ENCODE results near the gene PTGS2.

PTGS2 gene

DNA sequence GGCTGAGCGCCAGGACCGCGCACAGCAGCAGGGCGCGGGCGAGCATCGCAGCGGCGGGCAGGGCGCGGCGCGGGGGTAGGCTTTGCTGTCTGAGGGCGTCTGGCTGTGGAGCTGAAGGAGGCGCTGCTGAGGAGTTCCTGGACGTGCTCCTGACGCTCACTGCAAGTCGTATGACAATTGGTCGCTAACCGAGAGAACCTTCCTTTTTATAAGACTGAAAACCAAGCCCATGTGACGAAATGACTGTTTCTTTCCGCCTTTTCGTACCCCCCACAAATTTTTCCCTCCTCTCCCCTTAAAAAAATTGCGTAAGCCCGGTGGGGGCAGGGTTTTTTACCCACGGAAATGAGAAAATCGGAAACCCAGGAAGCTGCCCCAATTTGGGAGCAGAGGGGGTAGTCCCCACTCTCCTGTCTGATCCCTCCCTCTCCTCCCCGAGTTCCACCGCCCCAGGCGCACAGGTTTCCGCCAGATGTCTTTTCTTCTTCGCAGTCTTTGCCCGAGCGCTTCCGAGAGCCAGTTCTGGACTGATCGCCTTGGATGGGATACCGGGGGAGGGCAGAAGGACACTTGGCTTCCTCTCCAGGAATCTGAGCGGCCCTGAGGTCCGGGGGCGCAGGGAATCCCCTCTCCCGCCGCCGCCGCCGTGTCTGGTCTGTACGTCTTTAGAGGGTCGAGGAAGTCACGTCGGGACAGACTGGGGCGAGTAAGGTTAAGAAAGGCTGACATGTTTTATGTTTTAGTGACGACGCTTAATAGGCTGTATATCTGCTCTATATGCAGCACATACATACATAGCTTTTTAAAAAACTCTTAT lies at the start of gene PTGS2:
PTGS2 (minus strand) TSS at position 179 of the 817 bp plus-strand sequence; CDS start at position 46, 133 bp downstream.
- DNase-seq = no peak

DNA sequence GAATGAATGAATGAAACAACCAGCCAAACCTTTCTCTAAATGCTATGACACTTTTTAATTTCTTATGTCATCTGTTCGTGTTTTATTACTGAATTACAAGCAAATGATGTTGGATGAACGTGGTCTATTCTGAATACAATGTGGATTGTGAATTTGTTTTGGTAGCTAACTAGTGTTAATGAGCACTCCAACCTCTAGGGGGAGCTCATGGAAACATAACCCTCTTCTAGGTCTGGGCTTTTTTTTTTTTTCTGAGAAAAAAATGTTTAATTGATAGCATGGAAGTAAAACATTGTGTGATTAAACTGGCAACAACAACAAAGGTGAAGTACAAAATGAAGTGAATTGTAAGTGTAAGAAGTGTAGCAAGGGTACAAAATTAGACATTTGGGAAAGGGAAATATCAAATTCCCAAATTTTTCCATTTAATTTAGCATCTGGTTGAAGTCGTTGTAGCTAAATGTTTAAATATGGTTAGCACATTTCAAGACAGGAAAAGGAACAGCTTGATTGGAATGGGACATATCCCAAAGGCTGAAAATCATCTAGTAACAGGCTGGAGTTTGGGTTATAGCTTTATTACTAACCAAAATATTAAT lies 42.6 kb upstream of the PTGS2 start:
- no peak for DNase-seq

DNA sequence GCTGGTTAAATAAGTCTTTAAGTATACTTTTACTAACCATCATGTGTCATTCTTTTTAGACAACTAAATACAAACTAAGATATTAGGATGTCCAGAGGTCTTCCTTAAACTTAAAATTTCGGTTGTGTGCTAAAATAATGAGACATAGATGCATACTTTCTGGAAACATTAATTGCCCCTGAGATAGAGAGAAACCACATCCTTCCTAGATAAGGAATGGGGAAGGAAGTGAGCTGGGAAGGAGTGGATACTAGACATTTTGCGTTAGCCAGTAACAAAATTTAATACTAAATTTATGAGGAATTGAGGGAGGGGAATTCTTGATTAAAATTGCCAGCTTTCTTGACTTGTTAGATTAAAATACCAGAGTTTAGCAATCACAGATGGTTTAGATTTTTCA lies 37.1 kb upstream of the PTGS2 start:
- no peak for DNase-seq

DNA sequence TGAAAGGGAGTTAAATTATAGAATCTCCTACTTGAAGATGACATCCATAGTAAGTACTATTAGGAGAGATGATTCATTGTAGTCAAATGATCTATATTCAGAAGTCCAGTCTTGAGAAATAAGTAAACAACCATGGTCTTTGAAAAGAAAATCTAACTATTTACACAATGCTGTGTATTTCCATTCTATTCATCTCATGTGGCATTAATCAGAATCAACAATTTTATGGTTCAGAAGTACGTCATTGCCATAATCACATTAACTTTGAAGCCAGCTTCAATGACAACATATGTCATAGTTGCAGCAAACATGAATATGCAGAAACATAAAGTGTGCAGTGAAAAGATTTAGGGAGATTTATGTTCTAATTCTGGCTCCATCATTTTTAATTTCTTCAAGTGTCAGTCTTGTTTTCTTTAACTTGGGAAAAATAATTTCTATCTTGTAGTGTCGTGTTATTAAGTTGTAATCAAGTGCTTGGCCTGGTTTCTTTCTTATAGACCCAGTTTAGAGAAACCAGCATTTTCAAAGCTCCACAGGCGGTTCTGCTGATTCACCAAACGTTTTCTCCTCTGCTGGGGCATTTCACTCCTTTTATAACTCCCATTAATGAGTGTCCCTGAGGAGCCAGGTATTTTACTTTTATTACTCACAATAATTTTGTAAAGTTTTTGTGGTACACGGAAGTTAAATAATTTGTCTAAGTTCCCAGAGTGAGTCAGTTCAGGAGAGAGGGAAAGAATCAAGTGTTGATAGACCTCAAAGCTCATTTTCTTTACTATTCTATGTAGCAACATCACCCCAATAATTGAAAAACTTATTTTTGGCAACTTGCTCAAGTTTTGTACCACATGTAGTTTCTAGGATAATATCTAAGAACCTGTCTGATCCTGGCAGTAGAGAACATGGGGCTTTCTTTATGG lies 35.9 kb upstream of the PTGS2 start:
- no peak for DNase-seq

DNA sequence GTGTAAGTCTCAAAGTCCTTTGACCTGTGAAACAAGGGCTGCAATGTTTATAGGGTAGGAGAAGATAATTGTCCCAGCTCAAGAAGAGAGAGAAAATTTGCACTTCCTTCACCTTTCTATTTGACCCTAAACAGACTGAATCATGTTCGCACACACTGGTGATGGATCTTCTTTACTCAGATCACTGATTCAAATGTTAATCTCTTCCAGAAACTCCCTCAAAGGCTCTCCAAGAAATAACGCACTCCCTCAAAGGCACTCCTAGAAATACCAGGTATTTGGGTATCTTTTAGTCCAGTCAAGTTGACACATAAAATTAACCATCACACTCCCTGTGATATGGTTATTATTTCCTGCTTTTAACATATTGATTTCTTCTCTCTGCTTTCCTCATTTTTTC lies 30.5 kb upstream of the PTGS2 start:
- no peak for DNase-seq

DNA sequence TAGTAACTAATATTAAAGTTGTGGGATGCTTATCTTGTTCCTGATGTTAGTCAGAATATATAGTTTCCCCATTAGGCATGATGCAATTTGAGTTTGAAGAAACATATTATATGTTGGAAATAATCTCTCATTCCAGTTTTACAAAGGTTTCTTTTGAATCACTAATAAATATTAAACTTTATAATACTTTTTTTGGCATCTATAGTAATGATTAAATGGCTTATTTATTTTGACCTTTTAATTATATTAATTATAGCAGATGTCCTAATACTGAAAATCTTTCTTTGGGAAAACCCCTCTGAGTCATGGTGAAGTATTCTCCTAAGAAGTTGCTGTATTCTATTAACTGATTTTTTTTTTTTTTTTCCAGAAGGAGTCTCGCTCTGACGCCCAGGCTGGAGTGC lies 28.5 kb upstream of the PTGS2 start:
- DNase-seq = no peak

DNA sequence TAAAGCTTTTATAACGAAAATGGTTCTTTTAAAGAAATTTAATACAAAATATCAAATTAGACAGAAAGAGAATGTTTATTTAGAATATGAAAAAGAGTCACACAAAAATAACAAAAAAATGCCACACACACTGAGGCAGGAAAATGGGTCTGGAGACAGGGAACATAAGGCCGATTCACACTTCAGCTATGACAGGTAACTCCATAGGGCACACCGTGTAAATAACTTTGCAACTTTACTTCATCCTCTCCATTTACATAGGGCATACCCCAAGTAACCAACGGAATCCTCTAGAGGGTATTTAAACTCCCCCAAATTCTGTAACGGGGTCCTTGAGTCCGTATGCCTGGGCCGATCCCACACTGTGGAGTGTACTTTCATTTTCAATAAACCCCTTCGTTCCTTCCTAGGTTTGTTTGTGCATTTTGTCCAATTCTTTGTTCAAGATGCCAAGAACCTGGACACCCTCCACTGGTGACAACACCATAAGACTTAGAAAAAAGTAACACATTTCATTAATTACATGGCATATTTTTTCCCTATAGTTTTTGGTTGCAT lies 23.1 kb upstream of the PTGS2 start:
- DNase-seq = no peak

DNA sequence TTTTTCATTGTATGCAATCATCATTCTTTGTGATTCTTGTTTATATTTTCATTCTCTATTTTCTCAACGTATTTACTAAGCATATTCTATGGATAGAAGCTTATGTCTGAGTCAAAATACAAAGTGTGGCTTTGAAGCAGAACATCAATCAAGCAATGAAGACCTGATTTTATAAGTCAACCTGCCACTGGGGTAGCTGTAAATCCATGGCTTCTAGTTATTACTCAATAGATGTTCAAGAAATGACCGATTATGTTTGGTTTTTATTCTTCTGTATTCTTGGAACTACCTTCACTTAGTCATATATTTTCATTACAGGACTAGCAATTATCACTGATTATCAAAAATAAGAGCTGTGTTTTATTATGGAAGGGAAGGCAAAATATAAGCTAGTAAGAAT lies 20.5 kb upstream of the PTGS2 start:
- DNase-seq = no peak

DNA sequence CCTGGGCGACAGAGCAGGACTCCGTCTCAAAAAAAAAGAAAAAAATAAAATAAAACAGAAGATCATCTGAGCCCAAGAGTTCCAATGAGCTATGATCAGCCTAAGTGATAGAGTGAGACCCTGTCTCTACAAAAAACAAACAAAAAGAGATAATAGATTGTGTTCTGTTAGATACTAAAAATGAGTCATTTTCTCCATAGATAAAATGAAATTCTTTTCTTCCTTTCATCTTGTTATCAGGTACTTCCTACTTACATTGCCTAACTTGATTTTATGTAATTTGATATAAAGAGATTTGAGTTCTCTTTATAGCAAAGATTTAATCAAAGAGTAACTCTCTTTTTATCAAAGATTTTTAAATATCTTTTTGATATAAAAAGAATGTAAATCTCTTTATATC lies 19.3 kb upstream of the PTGS2 start:
- DNase-seq = no peak

GRCh38 chr1:186689907-186690306 lies 9.7 kb upstream of the PTGS2 start:
- DNase-seq = no peak

GRCh38 chr1:186689376-186689775 lies 9.2 kb upstream of the PTGS2 start:
- no peak for DNase-seq

DNA sequence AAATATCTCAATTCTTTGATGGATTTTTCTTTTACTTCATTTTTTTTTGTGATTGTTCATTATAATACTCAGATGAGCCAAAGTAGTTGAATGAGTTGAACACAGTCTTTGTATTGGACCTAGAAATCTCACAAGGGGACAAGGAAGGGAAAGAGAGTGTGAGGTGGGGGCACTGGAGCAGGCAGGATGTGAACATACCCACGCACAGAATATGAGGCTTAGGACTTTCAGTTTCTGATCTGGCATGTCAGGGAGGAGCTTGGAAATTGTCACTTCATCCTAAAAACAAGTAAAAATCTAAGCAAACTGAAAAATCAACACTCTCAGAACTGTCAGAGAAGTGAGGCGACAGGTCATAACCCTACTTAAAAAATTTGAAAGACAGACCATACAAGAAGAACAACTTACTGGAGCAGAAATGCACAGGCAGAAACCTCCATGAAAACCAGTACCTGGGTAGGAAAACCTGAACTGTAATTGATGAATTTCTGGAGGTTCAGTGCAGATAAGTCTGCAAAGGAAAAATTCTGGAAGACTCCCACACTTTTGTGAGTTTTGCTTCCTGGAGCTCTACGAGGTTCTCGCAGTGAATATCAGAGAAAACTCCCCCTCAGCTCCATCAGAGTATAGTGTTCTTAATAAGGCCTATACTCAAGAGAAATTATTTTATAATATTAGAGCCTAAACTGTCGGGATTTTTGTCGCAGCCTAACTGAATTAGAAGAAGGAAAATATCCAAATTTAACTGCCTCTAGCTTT lies 3.6 kb upstream of the PTGS2 start:
- no peak for DNase-seq

DNA sequence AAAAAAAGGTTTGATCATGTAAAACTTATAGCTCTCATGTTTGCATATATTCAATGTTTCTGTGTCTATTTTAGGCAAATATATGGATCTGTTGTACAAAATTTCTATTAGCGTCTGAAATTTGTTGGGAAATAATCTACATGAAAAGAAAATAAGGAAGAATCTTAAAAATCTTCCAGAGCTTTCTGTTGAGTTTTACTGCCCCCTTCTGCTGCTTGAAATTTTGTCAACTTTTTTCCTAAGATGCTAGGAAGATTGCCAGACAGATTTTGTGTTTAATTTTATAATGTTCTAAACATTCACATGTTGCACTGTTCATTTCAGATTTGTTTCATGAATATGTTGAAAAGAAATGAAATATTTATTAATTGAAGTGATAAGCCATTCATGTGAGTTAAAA lies 2.5 kb upstream of the PTGS2 start:
- DNase-seq = no peak

- DNase-seq = no peak
Observed at GRCh38 chr1:186681801-186682200, 1.6 kb upstream of the PTGS2 start.

DNA sequence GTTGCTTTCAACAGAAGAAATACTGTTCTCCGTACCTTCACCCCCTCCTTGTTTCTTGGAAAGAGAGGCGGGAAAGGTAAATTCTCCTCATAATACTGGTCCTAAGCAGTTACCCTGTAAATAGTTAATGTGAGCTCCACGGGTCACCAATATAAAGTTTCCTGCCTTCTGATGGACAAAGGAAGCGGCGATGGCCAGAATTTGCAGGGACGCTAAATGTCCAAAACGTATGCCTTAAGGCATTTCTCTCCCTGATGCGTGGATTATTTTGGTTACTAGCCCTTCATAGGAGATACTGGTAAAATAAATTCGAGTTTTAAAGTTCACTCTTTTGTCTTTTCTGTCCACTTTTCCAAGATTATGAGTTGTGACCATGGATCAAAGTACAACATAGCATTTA lies 898 bp upstream of the PTGS2 start:
- no peak for DNase-seq

DNA sequence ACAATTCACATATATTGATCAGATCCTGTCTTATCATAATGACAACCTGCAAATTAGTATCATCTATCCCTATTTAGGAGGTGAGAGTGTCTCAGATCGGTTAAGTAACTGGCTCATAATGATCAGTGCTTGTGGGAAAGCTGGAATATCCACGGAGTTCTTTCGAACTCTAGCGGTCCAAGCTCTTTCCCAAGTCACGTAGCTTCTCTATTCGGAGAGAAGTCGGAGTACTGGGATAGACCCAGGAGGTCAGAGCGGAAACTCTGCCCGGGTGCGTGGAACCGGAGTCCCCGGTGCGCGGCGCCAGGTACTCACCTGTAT lies 339 bp downstream of the PTGS2 start:
- DNase-seq = no peak

DNA sequence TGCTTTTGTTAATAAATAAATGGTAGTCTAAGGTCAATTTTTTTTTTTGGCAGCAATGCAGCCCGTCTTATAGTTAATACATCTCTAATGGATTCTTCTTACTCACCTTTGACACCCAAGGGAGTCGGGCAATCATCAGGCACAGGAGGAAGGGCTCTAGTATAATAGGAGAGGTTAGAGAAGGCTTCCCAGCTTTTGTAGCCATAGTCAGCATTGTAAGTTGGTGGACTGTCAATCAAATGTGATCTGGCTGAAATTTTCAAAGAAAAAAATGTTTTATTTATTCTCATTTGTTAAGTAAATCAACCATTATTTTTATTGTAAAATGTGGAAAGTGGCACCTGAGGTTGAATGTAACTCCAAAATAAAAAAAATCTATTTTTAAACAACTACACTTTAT lies 2.1 kb downstream of the PTGS2 start:
- no peak for DNase-seq

- no peak for DNase-seq
Observed at GRCh38 chr1:186672596-186672995, 7.6 kb downstream of the PTGS2 start.

GRCh38 chr1:186672131-186672530 lies 8.1 kb downstream of the PTGS2 start:
- DNase-seq = no peak

GRCh38 chr1:186671136-186671825 lies 8.9 kb downstream of the PTGS2 start:
- no peak for DNase-seq

DNA sequence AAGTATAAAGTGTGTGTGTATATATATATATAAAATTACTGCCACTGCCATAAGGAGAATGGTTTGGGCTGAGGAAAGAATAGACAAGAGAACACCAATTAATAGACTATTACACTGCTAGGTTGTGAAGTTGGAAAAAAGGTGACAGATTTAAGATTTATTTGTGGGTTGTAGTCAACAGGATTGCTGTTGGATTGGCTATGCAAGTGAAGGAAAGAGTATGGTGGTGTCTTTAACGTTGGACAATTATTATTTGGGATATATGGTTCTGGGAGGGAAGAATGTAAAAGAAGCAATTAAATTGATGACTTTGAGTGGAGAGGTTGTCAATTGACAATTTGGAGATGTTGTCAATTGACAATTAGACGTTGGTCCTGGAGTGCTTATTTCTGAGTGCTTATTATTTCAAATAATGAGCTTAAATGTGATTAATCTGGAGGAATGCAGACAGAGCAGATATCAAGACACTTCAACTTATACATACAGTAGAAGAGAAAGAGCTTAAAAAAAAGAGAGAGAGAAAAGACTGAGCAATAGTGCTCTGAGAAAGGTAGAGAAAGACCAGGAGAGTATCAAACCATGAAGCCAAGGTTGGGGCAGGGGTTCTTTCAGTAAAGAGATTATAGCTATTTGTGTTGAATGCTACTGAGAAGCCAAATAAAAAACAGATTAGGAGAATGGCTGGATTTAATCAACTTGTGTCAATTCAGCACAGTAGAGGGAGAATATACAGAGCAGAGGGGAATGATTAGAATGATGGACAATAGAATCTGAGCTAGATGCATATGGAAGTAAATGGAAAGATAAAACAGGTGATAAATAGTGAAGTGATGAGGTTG lies 9.7 kb downstream of the PTGS2 start:
- DNase-seq = no peak
